Smooth muscle cell (in vitro differentiated cells): ENCODE results near the gene OR52I1. TPM values are rescaled to one million over a fixed set of nuclear protein-coding genes. Genes with fewer than 3 reads are reported as not detected.

Experiments
- DNase-seq: peaks from one replicate; lab custom pipeline; 2025; ENCODE audit not compliant: unreplicated experiment; lab: John Stamatoyannopoulos, UW
- H2AFZ ChIP-seq: fragments of 200-600 bp; sonication (generic); 2 replicates; pipeline ENCODE4 v1.6.0; 2016; ENCODE audit warnings: antibody characterized with exemption, low read depth, mild to moderate bottlenecking
- H3F3A ChIP-seq: fragments of 200-600 bp; sonication (generic); 2 replicates; pipeline ENCODE4 v1.6.0; 2017; ENCODE audit warnings: antibody characterized with exemption, low read depth
- H3K27ac ChIP-seq: fragments of 200-600 bp; sonication (generic); 2 replicates; pipeline ENCODE4 v1.5.1; 2016; ENCODE audit warnings: low read depth, mild to moderate bottlenecking
- H3K27me3 ChIP-seq: fragments of 200-600 bp; sonication (generic); 2 replicates; pipeline ENCODE4 v1.6.1; 2016; ENCODE audit warnings: low read depth, mild to moderate bottlenecking
- H3K36me3 ChIP-seq: fragments of 200-600 bp; sonication (generic); 2 replicates; pipeline ENCODE4 v1.5.1; 2016; ENCODE audit warnings: low read depth
- H3K4me1 ChIP-seq: fragments of 200-600 bp; sonication (generic); 2 replicates; pipeline ENCODE4 v1.5.1; 2016; ENCODE audit warnings: low read depth
- H3K4me2 ChIP-seq: fragments of 200-600 bp; sonication (generic); 2 replicates; pipeline ENCODE4 v1.6.0; 2016; ENCODE audit warnings: mild to moderate bottlenecking
- H3K4me3 ChIP-seq: fragments of 200-600 bp; sonication (generic); 2 replicates; pipeline ENCODE4 v1.5.1; 2016; ENCODE audit warnings: mild to moderate bottlenecking
- H3K79me2 ChIP-seq: fragments of 200-600 bp; sonication (generic); 2 replicates; pipeline ENCODE4 v1.6.0; 2016; ENCODE audit warnings: low read depth, mild to moderate bottlenecking
- H3K9ac ChIP-seq: fragments of 200-600 bp; sonication (generic); 2 replicates; pipeline ENCODE4 v1.6.0; 2016; ENCODE audit warnings: low read depth
- H3K9me3 ChIP-seq: fragments of 200-600 bp; sonication (generic); replicated peaks from 2 replicates; pipeline ENCODE4 v1.5.1; 2016; ENCODE audit warnings: low read depth
- H4K20me1 ChIP-seq: fragments of 200-600 bp; sonication (generic); 2 replicates; pipeline ENCODE4 v1.6.0; 2016; ENCODE audit warnings: low read depth
- WGBS: methylation state at CpG from one replicate; pipeline ENCODE4 v1.1.7; 2016; ENCODE audit warnings: low lambda C conversion rate; 5-methylcytosine and 5-hydroxymethylcytosine counted together
- polyA plus RNA-seq: library from polyadenylated mRNA; unstranded; fragments of >200 nt; fragmentation: Nextera tagmentation; extraction: Ambion mirVana; gene quantifications from 2 replicates; pipeline ENCODE4 v1.2.1, GENCODE V29; 2016
- total RNA-seq: library from RNA; depleted of rRNA; stranded (reverse); fragments of >200 nt; gene quantifications from 2 replicates; pipeline ENCODE4 v1.2.3, GENCODE V29; 2014
- TF ChIP-seq, protein P1 (sequence below): fragments of 200-600 bp; sonication (generic); IDR thresholded peaks from 2 replicates; pipeline ENCODE4 v1.5.1; 2017; ENCODE audit warnings: borderline replicate concordance, mild to moderate bottlenecking, antibody characterized with exemption; ENCODE audit not compliant: insufficient read depth, poor library complexity, severe bottlenecking

The OR52I1 gene
- total and polyA plus RNA-seq, 2 experiments from 2014 or later: not detected

DNA sequence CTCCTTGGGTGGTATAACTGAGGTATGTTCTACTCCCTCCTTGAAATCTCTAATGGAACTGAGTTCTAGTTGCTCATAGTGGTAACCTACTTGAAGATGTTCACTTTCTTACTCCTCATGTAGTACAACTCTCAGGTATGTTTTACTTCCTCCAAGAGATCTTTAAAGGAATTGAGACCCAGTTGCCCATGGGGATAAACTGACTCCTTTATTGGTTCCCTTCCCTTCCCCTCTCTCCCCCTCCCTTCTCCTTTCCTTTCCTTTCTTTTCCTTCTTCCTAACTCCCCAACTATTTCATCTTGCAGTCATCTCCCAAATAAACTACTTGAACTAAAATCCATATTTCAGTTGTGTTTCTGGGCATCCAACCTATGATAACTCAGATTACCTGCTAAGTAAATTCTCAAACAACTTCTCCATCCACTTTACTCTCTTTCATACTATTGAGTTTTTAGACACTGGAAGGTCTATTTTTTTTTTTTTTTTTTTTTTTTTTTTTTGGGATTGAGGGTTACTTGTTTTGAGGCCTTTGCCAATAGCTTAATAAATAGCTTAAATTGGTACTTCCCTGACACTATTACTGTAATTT, 22.1 kb downstream of the OR52I1 start:
- Histone ChIP-seq H4K20me1 (no peaks in the 10 kb centered on the region), H3F3A (no peaks in the 10 kb centered on the region), H3K27ac (no peak overlapping the region), H3K79me2 (no peaks in the 10 kb centered on the region), H3K36me3 (no peaks in the 10 kb centered on the region), H3K27me3 (no peaks in the 10 kb centered on the region), H3K4me1 (no peaks in the 10 kb centered on the region), H3K9me3 (no peaks in the 10 kb centered on the region), H3K9ac (no peak overlapping the region), H2AFZ (no peak overlapping the region), H3K4me3 (no peak overlapping the region), H3K4me2 (no peak overlapping the region)
- TF ChIP-seq, protein P1, sequence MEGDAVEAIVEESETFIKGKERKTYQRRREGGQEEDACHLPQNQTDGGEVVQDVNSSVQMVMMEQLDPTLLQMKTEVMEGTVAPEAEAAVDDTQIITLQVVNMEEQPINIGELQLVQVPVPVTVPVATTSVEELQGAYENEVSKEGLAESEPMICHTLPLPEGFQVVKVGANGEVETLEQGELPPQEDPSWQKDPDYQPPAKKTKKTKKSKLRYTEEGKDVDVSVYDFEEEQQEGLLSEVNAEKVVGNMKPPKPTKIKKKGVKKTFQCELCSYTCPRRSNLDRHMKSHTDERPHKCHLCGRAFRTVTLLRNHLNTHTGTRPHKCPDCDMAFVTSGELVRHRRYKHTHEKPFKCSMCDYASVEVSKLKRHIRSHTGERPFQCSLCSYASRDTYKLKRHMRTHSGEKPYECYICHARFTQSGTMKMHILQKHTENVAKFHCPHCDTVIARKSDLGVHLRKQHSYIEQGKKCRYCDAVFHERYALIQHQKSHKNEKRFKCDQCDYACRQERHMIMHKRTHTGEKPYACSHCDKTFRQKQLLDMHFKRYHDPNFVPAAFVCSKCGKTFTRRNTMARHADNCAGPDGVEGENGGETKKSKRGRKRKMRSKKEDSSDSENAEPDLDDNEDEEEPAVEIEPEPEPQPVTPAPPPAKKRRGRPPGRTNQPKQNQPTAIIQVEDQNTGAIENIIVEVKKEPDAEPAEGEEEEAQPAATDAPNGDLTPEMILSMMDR: no peak
- no peak for DNase-seq

- H4K20me1 ChIP-seq: no peaks in the 10 kb centered on the region
- no peak overlapping the region for H3K4me2 ChIP-seq
- no peak for DNase-seq
- H3K36me3 ChIP-seq: no peaks in the 10 kb centered on the region
- TF ChIP-seq, protein P1: no peak
- no peaks in the 10 kb centered on the region for H3K9me3 ChIP-seq
- H3K79me2 ChIP-seq: no peaks in the 10 kb centered on the region
- no peak overlapping the region for H3K27ac ChIP-seq
- H3K4me3 ChIP-seq: no peak overlapping the region
- H2AFZ ChIP-seq: no peak overlapping the region
- 80% methylated on average over 9 of the region's 9 CpGs for WGBS
- H3K9ac ChIP-seq: no peak overlapping the region
- H3K4me1 ChIP-seq: no peaks in the 10 kb centered on the region
- no peaks in the 10 kb centered on the region for H3F3A ChIP-seq
- H3K27me3 ChIP-seq: no peaks in the 10 kb centered on the region
Measured at GRCh38 chr11:4619514-4619913, 25.7 kb downstream of the OR52I1 start.

- H3K4me1 ChIP-seq: no peaks in the 10 kb centered on the region
- WGBS: 44% methylated on average over 15 of the region's 15 CpGs
- no peaks in the 10 kb centered on the region for H3K9me3 ChIP-seq
- H3K4me3 ChIP-seq: no peak overlapping the region
- H3K36me3 ChIP-seq: no peaks in the 10 kb centered on the region
- no peak overlapping the region for H3K27ac ChIP-seq
- H3K9ac ChIP-seq: no peak overlapping the region
- H3K4me2 ChIP-seq: no peak overlapping the region
- no peaks in the 10 kb centered on the region for H4K20me1 ChIP-seq
- DNase-seq: peak; percentile 14
- TF ChIP-seq, protein P1: peak; percentile 78
- no peaks in the 10 kb centered on the region for H3K79me2 ChIP-seq
- H3F3A ChIP-seq: no peaks in the 10 kb centered on the region
- H3K27me3 ChIP-seq: no peaks in the 10 kb centered on the region
- H2AFZ ChIP-seq: no peak overlapping the region
Measured at GRCh38 chr11:4626207-4627099, 32.6 kb downstream of the OR52I1 start.
